Measurements from ENCODE around the gene SOS1.

GRCh38 chr2:38977047-38977446 lies 143.8 kb downstream of the SOS1 start:
- TF ChIP-seq POLR2A (IDR thresholded peaks at IDR 0.05) = no peak
- TF ChIP-seq, protein P1, sequence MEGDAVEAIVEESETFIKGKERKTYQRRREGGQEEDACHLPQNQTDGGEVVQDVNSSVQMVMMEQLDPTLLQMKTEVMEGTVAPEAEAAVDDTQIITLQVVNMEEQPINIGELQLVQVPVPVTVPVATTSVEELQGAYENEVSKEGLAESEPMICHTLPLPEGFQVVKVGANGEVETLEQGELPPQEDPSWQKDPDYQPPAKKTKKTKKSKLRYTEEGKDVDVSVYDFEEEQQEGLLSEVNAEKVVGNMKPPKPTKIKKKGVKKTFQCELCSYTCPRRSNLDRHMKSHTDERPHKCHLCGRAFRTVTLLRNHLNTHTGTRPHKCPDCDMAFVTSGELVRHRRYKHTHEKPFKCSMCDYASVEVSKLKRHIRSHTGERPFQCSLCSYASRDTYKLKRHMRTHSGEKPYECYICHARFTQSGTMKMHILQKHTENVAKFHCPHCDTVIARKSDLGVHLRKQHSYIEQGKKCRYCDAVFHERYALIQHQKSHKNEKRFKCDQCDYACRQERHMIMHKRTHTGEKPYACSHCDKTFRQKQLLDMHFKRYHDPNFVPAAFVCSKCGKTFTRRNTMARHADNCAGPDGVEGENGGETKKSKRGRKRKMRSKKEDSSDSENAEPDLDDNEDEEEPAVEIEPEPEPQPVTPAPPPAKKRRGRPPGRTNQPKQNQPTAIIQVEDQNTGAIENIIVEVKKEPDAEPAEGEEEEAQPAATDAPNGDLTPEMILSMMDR (IDR thresholded peaks at IDR 0.05) = no peak
